ENCODE measurements around the gene IGSF9.

Gene IGSF9

GRCh38 chr1:159932296-159933285 is 12.8 kb downstream of the IGSF9 start:
- H3K9me3 Mint-ChIP-seq, result no peaks in the 10 kb centered on the region
- H3K36me3 Mint-ChIP-seq (ENCODE audit: insufficient read depth), result peaks cover 2% of the 10 kb centered on the region
- no peak for DNase-seq (ENCODE audit: low spot score in 2 of 2)
- no peak for ATAC-seq (replicated peaks; ENCODE audit: extremely low read depth, poor library complexity, severe bottlenecking)
- H3K4me3 Mint-ChIP-seq, result no peak overlapping the region
- H3K27ac Mint-ChIP-seq (ENCODE audit: low read depth), result no peak overlapping the region
- H3K4me1 Mint-ChIP-seq, result peaks cover 12% of the 10 kb centered on the region
- peaks cover 7% of the 10 kb centered on the region for H3K27me3 Mint-ChIP-seq

- H3K9me3 Mint-ChIP-seq, result no peaks in the 10 kb centered on the region
- no peak overlapping the region for H3K4me3 Mint-ChIP-seq
- ATAC-seq (replicated peaks; ENCODE audit: extremely low read depth, poor library complexity, severe bottlenecking), result no peak
- peaks cover 4% of the 10 kb centered on the region for H3K36me3 Mint-ChIP-seq (ENCODE audit: insufficient read depth)
- peaks cover 7% of the 10 kb centered on the region for H3K27me3 Mint-ChIP-seq
- DNase-seq (ENCODE audit: low spot score in 2 of 2), result no peak
- no peak overlapping the region for H3K27ac Mint-ChIP-seq (ENCODE audit: low read depth)
- H3K4me1 Mint-ChIP-seq, result peaks cover 17% of the 10 kb centered on the region
These were observed 13.6 kb downstream of the IGSF9 start for GRCh38 chr1:159931795-159932173.

GRCh38 chr1:159931101-159931794 is 14.2 kb downstream of the IGSF9 start:
- Mint-ChIP-seq H3K27ac (ENCODE audit: low read depth) (no peak overlapping the region), H3K27me3 (peaks cover 7% of the 10 kb centered on the region), H3K9me3 (no peaks in the 10 kb centered on the region), H3K36me3 (ENCODE audit: insufficient read depth) (peaks cover 3% of the 10 kb centered on the region), H3K4me3 (no peak overlapping the region), H3K4me1 (peaks cover 18% of the 10 kb centered on the region)
- no peak for DNase-seq (ENCODE audit: low spot score in 2 of 2)
- no peak for ATAC-seq (replicated peaks; ENCODE audit: extremely low read depth, poor library complexity, severe bottlenecking)

- H3K27me3 Mint-ChIP-seq, result peaks cover 5% of the 10 kb centered on the region
- H3K4me3 Mint-ChIP-seq, result no peak overlapping the region
- no peak overlapping the region for H3K27ac Mint-ChIP-seq (ENCODE audit: low read depth)
- DNase-seq (ENCODE audit: low spot score in 2 of 2) (no peak), ATAC-seq (replicated peaks; ENCODE audit: extremely low read depth, poor library complexity, severe bottlenecking) (no peak)
- H3K4me1 Mint-ChIP-seq, result peaks cover 22% of the 10 kb centered on the region
- H3K9me3 Mint-ChIP-seq, result no peaks in the 10 kb centered on the region
- peaks cover 9% of the 10 kb centered on the region for H3K36me3 Mint-ChIP-seq (ENCODE audit: insufficient read depth)
These were observed 14.8 kb downstream of the IGSF9 start for GRCh38 chr1:159930634-159931033.

GRCh38 chr1:159930216-159930615 is 15.2 kb downstream of the IGSF9 start:
- Mint-ChIP-seq H3K9me3 (no peaks in the 10 kb centered on the region), H3K4me3 (no peak overlapping the region), H3K4me1 (peaks cover 26% of the 10 kb centered on the region), H3K36me3 (ENCODE audit: insufficient read depth) (peaks cover 13% of the 10 kb centered on the region), H3K27ac (ENCODE audit: low read depth) (no peak overlapping the region), H3K27me3 (peaks cover under 1% of the 10 kb centered on the region)
- DNase-seq (ENCODE audit: low spot score in 2 of 2) (no peak), ATAC-seq (replicated peaks; ENCODE audit: extremely low read depth, poor library complexity, severe bottlenecking) (no peak)

- no peak overlapping the region for H3K27ac Mint-ChIP-seq (ENCODE audit: low read depth)
- DNase-seq (ENCODE audit: low spot score in 2 of 2), result no peak
- no peak for ATAC-seq (replicated peaks; ENCODE audit: extremely low read depth, poor library complexity, severe bottlenecking)
- no peaks in the 10 kb centered on the region for H3K9me3 Mint-ChIP-seq
- peaks cover 28% of the 10 kb centered on the region for H3K4me1 Mint-ChIP-seq
- H3K36me3 Mint-ChIP-seq (ENCODE audit: insufficient read depth), result peaks cover 21% of the 10 kb centered on the region
- H3K4me3 Mint-ChIP-seq, result peak overlapping the region; percentile 48
- H3K27me3 Mint-ChIP-seq, result no peaks in the 10 kb centered on the region
These were observed 16.0 kb downstream of the IGSF9 start for GRCh38 chr1:159929155-159930051.

- Mint-ChIP-seq H3K27me3 (no peaks in the 10 kb centered on the region), H3K4me3 (peak overlapping the region; percentile 48), H3K36me3 (ENCODE audit: insufficient read depth) (peaks cover 29% of the 10 kb centered on the region), H3K4me1 (peaks cover 33% of the 10 kb centered on the region), H3K27ac (ENCODE audit: low read depth) (no peak overlapping the region), H3K9me3 (no peaks in the 10 kb centered on the region)
- no peak for DNase-seq (ENCODE audit: low spot score in 2 of 2)
- ATAC-seq (replicated peaks; ENCODE audit: extremely low read depth, poor library complexity, severe bottlenecking), result no peak
These were observed 16.8 kb downstream of the IGSF9 start for GRCh38 chr1:159928491-159929050.

- Mint-ChIP-seq H3K27ac (ENCODE audit: low read depth) (no peak overlapping the region), H3K36me3 (ENCODE audit: insufficient read depth) (peaks cover 36% of the 10 kb centered on the region), H3K4me3 (no peak overlapping the region), H3K27me3 (no peaks in the 10 kb centered on the region), H3K4me1 (peaks cover 37% of the 10 kb centered on the region), H3K9me3 (no peaks in the 10 kb centered on the region)
- no peak for DNase-seq (ENCODE audit: low spot score in 2 of 2)
- no peak for ATAC-seq (replicated peaks; ENCODE audit: extremely low read depth, poor library complexity, severe bottlenecking)
These were observed 17.5 kb downstream of the IGSF9 start for GRCh38 chr1:159927849-159928431.

GRCh38 chr1:159927211-159927848 is 18.1 kb downstream of the IGSF9 start:
- Mint-ChIP-seq H3K9me3 (no peaks in the 10 kb centered on the region), H3K27me3 (no peaks in the 10 kb centered on the region), H3K4me1 (peaks cover 40% of the 10 kb centered on the region), H3K27ac (ENCODE audit: low read depth) (peak overlapping the region; percentile 100), H3K4me3 (no peak overlapping the region), H3K36me3 (ENCODE audit: insufficient read depth) (peaks cover 42% of the 10 kb centered on the region)
- ATAC-seq (replicated peaks; ENCODE audit: extremely low read depth, poor library complexity, severe bottlenecking) (no peak), DNase-seq (ENCODE audit: low spot score in 2 of 2) (no peak)

GRCh38 chr1:159925719-159926078 is 19.7 kb downstream of the IGSF9 start:
- Mint-ChIP-seq H3K4me1 (peaks cover 56% of the 10 kb centered on the region), H3K9me3 (no peaks in the 10 kb centered on the region), H3K27ac (ENCODE audit: low read depth) (peak overlapping the region; percentile 100), H3K36me3 (ENCODE audit: insufficient read depth) (peaks cover 55% of the 10 kb centered on the region), H3K4me3 (peak overlapping the region; percentile 96), H3K27me3 (no peaks in the 10 kb centered on the region)
- peak; percentile 1 for ATAC-seq (replicated peaks; ENCODE audit: extremely low read depth, poor library complexity, severe bottlenecking)
- no peak for DNase-seq (ENCODE audit: low spot score in 2 of 2)

GRCh38 chr1:159924791-159925718 is 20.4 kb downstream of the IGSF9 start, which contains the start of gene TAGLN2:
TAGLN2 (minus strand) TSS chr1:159925507; CDS start chr1:159920509, 4,998 bp downstream.
- peaks cover 63% of the 10 kb centered on the region for H3K4me1 Mint-ChIP-seq
- H3K27me3 Mint-ChIP-seq, result no peaks in the 10 kb centered on the region
- peak within 1 kb of the TSS; percentile 96 for H3K4me3 Mint-ChIP-seq
- peaks cover 60% of the 10 kb centered on the region for H3K36me3 Mint-ChIP-seq (ENCODE audit: insufficient read depth)
- H3K9me3 Mint-ChIP-seq, result no peaks in the 10 kb centered on the region
- ATAC-seq (replicated peaks; ENCODE audit: extremely low read depth, poor library complexity, severe bottlenecking), result peak; percentile 44
- peak within 1 kb of the TSS; percentile 100 for H3K27ac Mint-ChIP-seq (ENCODE audit: low read depth)
- DNase-seq (ENCODE audit: low spot score in 2 of 2), result peak; percentile 81 to 86

Data from central memory CD8-positive, alpha-beta T cell (primary cell).